HepG2 (cell line): ENCODE data around the gene GNAZ. TPM values are rescaled to one million over a fixed set of nuclear protein-coding genes. Genes with fewer than 3 reads are reported as not detected.

Experiments
- ATAC-seq: fragments of 200-7000 bp; cut with Tn5 transposase; 3 replicates; pipeline ENCODE4 v1.9.1; 2020; ENCODE audit warnings: mild to moderate bottlenecking, moderate library complexity
- BruUV-seq: library from RNA; stranded (reverse); fragments of 400-500 nt; replicated peaks from 2 replicates; lab custom pipeline; 2021; lab: Mats Ljungman, UMichigan
- CTCF ChIA-PET: fragments of 300-600 bp; formaldehyde crosslinking; extraction: SDS; loops from one replicate; lab custom pipeline; 2021; ENCODE audit warnings: low total read pairs, inconsistent platforms, low intra/inter-chr PET ratio; lab: Yijun Ruan, JAX
- POLR2A ChIA-PET: fragments of 350-600 bp; sonication (Branson Sonifier 250); formaldehyde crosslinking; loops from one replicate; lab custom pipeline; 2020; ENCODE audit warnings: antibody characterized with exemption, inconsistent platforms; lab: Yijun Ruan, JAX
- DNase-seq: peaks from one replicate; pipeline ENCODE4 v3.0.0-alpha.2; 2015; ENCODE audit warnings: low spot score
- FAIRE-seq: peaks from 3 replicates; lab custom pipeline; 2011; peaks lifted over from hg19 to GRCh38; lab: Jason Lieb, UNC
- H2AFZ ChIP-seq: one replicate; pipeline ENCODE4 v1.6.1; 2011; ENCODE audit warnings: low read length, inconsistent platforms
- H3K27ac ChIP-seq: fragments of 300-600 bp; 3 replicates; pipeline ENCODE4 v1.8.0; 2011; ENCODE audit warnings: mixed run types, mild to moderate bottlenecking, mixed read lengths, low read length, inconsistent platforms; ENCODE audit not compliant: insufficient read depth; ENCODE audit errors: extremely low read length
- H3K27me3 ChIP-seq, 2 experiments: fragments of 200-600 bp in 1 of 2; 2 replicates in 1 of 2; 3 replicates in 1 of 2; pipeline versions ENCODE4 v1.6.0 to v1.8.0; 2011; ENCODE audit warnings: low read length in 2 of 2, mild to moderate bottlenecking in 2 of 2, moderate library complexity in 2 of 2, inconsistent platforms in 1 of 2; ENCODE audit not compliant: insufficient read depth in 2 of 2, control insufficient read depth in 1 of 2
- H3K36me3 ChIP-seq, 2 experiments: fragments of 200-600 bp in 1 of 2; replicated peaks in 1 of 2; 2 replicates in 1 of 2; 3 replicates in 1 of 2; pipeline versions ENCODE4 v1.5.1 to v1.8.0; 2011; ENCODE audit warnings: low read length in 2 of 2, inconsistent platforms in 1 of 2; ENCODE audit not compliant: insufficient read depth in 2 of 2, control insufficient read depth in 1 of 2
- H3K4me1 ChIP-seq: 2 replicates; pipeline ENCODE4 v1.5.1; 2012; ENCODE audit warnings: low read length, inconsistent platforms; ENCODE audit not compliant: insufficient read depth
- H3K4me2 ChIP-seq: 2 replicates; pipeline ENCODE4 v1.6.0; 2011; ENCODE audit warnings: low read depth, low read length, inconsistent platforms
- H3K4me3 ChIP-seq, 3 experiments: fragments of 200-600 bp in 1 of 3; sonication (generic), shearing (Covaris generic) in 1 of 3; replicated peaks in 1 of 3; 2 replicates each; pipeline ENCODE4 v1.5.1; 2011 to 2016; ENCODE audit warnings: low read length in 3 of 3, inconsistent platforms in 2 of 3, low read depth in 2 of 3, mild to moderate bottlenecking in 2 of 3, control low read depth in 1 of 3, mixed read lengths in 1 of 3; ENCODE audit not compliant: insufficient read depth in 1 of 3
- H3K79me2 ChIP-seq: one replicate; pipeline ENCODE4 v1.6.1; 2011; ENCODE audit warnings: low read length, inconsistent platforms; ENCODE audit not compliant: insufficient read depth
- H3K9ac ChIP-seq: 2 replicates; pipeline ENCODE4 v1.6.0; 2011; ENCODE audit warnings: mild to moderate bottlenecking, low read depth, low read length, inconsistent platforms; ENCODE audit not compliant: insufficient read depth
- H3K9me3 ChIP-seq: 2 replicates; pipeline ENCODE4 v1.5.1; 2012; ENCODE audit warnings: mild to moderate bottlenecking, low read length
- H4K20me1 ChIP-seq: 2 replicates; pipeline ENCODE4 v1.6.0; 2011; ENCODE audit warnings: inconsistent platforms, mild to moderate bottlenecking, low read length, moderate library complexity; ENCODE audit not compliant: insufficient read depth
- AGO1 ChIP-seq: fragments of 200-400 bp; formaldehyde crosslinking; IDR thresholded peaks from 2 replicates; pipeline ENCODE4 v1.6.1; 2017; ENCODE audit warnings: mild to moderate bottlenecking, low read depth, low read length, moderate library complexity; ENCODE audit not compliant: poor library complexity, severe bottlenecking
- HNRNPL ChIP-seq: fragments of 200-400 bp; formaldehyde crosslinking; IDR thresholded peaks from 2 replicates; pipeline ENCODE4 v1.6.1; 2017; ENCODE audit warnings: mild to moderate bottlenecking, low read depth, low read length
- HOMEZ ChIP-seq: IDR thresholded peaks from 2 replicates; pipeline ENCODE4 v1.6.1; 2016; ENCODE audit warnings: low read depth
- NFE2L1 ChIP-seq: sonication (generic); formaldehyde crosslinking; IDR thresholded peaks from 2 replicates; pipeline ENCODE4 v1.4.0; 2020; ENCODE audit warnings: missing genetic modification reagents, mild to moderate bottlenecking, borderline replicate concordance
- POLR2AphosphoS5 ChIP-seq: IDR thresholded peaks from 2 replicates; pipeline ENCODE4 v1.6.1; 2012; ENCODE audit warnings: low read depth, low read length
- RAD21 ChIP-seq: fragments of 450-650 bp; formaldehyde crosslinking; IDR thresholded peaks from 2 replicates; pipeline ENCODE4 v1.5.0; 2020; ENCODE audit warnings: mild to moderate bottlenecking
- RFXAP ChIP-seq: sonication (generic); formaldehyde crosslinking; IDR thresholded peaks from 2 replicates; pipeline ENCODE4 v1.4.0; 2020; ENCODE audit warnings: missing genetic modification reagents, borderline replicate concordance
- ZBTB33 ChIP-seq: sonication (generic); formaldehyde crosslinking; IDR thresholded peaks from 2 replicates; pipeline ENCODE4 v1.4.0; 2020; ENCODE audit warnings: missing genetic modification reagents
- ZBTB38 ChIP-seq: sonication (generic); formaldehyde crosslinking; IDR thresholded peaks from 2 replicates; pipeline ENCODE4 v1.5.1; 2020; ENCODE audit warnings: mild to moderate bottlenecking, missing genetic modification reagents
- ZBTB44 ChIP-seq: sonication (generic); formaldehyde crosslinking; IDR thresholded peaks from 2 replicates; pipeline ENCODE4 v1.4.0; 2020; ENCODE audit warnings: missing genetic modification reagents
- ZNF451 ChIP-seq: sonication (generic); formaldehyde crosslinking; IDR thresholded peaks from 2 replicates; pipeline ENCODE4 v1.5.0; 2020; ENCODE audit warnings: mild to moderate bottlenecking, missing genetic modification reagents
- ZNF557 ChIP-seq: sonication (generic); formaldehyde crosslinking; IDR thresholded peaks from 2 replicates; pipeline ENCODE4 v1.4.0; 2020; ENCODE audit warnings: missing genetic modification reagents
- ZNF563 ChIP-seq: sonication (generic); formaldehyde crosslinking; IDR thresholded peaks from 2 replicates; pipeline ENCODE4 v1.8.0; 2022; ENCODE audit warnings: mild to moderate bottlenecking, moderate library complexity, missing genetic modification reagents
- ZNF687 ChIP-seq: sonication (generic); formaldehyde crosslinking; IDR thresholded peaks from 2 replicates; pipeline ENCODE4 v1.5.1; 2020; ENCODE audit warnings: mild to moderate bottlenecking, missing genetic modification reagents, moderate library complexity
- ZNF776 ChIP-seq: sonication (generic); formaldehyde crosslinking; IDR thresholded peaks from 2 replicates; pipeline ENCODE4 v1.4.0; 2020; ENCODE audit warnings: mild to moderate bottlenecking, missing genetic modification reagents
- ZNF883 ChIP-seq: sonication (generic); formaldehyde crosslinking; IDR thresholded peaks from 2 replicates; pipeline ENCODE4 v1.5.1; 2020; ENCODE audit warnings: mild to moderate bottlenecking, missing genetic modification reagents; ENCODE audit errors: not compliant biosample characterization
- WGBS: methylation state at CpG from one replicate; pipeline ENCODE4 v1.1.6; 2017; ENCODE audit warnings: low lambda C conversion rate; 5-methylcytosine and 5-hydroxymethylcytosine counted together
- in situ Hi-C: cut with HindIII; loops from 2 replicates; pipeline ENCODE4 v1.10.0; 2017; ENCODE audit warnings: low pct_unique_long_range_greater_than_20kb; ENCODE audit not compliant: extremely low pct_ligation_motif_present
- intact Hi-C: fragments of 100-400 bp; cut with micrococcal nuclease; formaldehyde crosslinking; loops from one replicate; pipeline ENCODE4 v1.10.0; 2022; ENCODE audit not compliant: unreplicated experiment
- polyA plus RNA-seq, 8 experiments: library from polyadenylated mRNA; depleted of rRNA in 3 of 8; stranded (reverse) in 7 of 8; unstranded in 1 of 8; fragments of >200 nt; fragmentation: Illumina TruSeq in 4 of 8; extraction: Trizol in 4 of 8; gene quantifications; 2 replicates each; pipeline versions ENCODE4 v1.2.1 to v1.2.3, GENCODE V29; 2011 to 2016; ENCODE audit warnings: low read depth in 4 of 8, missing spikeins in 1 of 8, mixed read lengths in 1 of 8; ENCODE audit not compliant: insufficient read depth in 1 of 8
- total RNA-seq, 5 experiments: library from RNA; depleted of rRNA; stranded (reverse); fragments of >200 nt; fragmentation: Illumina TruSeq; extraction: Trizol; gene quantifications; 2 replicates each; pipeline ENCODE4 v1.2.3, GENCODE V29; 2016; ENCODE audit warnings: low read depth in 1 of 5

The GNAZ gene
- total and polyA plus RNA-seq, 2 of the 13 experiments (the other 11 are each of a cell fraction or from before 2014, with no cell fraction given): 11.4 to 22.3 TPM

- CTCF ChIA-PET: no interaction called here
- TF ChIP-seq ZBTB38 (0 out of 2 replicates have a peak, but pooled peaks have one; percentile 30), NFE2L1 (CRISPR knock-in tag) (no peak), HOMEZ (CRISPR knock-in tag) (no peak), RFXAP (CRISPR knock-in tag) (no peak), ZBTB44 (no peak), ZNF451 (CRISPR knock-in tag) (no peak), ZNF776 (CRISPR knock-in tag) (no peak), RAD21 (CRISPR knock-in tag) (no peak), ZNF687 (CRISPR knock-in tag) (peak; percentile 43), AGO1 (no peak), HNRNPL (peak; percentile 86), ZNF557 (CRISPR knock-in tag) (no peak), ZNF883 (CRISPR knock-in tag) (no peak), ZNF563 (CRISPR knock-in tag) (no peak), POLR2AphosphoS5 (no peak), ZBTB33 (CRISPR knock-in tag) (peak; percentile 93)
Measured at GRCh38 chr22:23088199-23088604, 17.9 kb downstream of the GNAZ start.

More at GRCh38 chr22:23088199-23088604, 17.9 kb downstream of the GNAZ start:
- no peaks in the 10 kb centered on the region for H3K27me3 ChIP-seq
- H3K4me2 ChIP-seq: no peak overlapping the region
- peaks cover 3% of the 10 kb centered on the region in 2 experiments; a peak in 2 of 5 replicates for H3K36me3 ChIP-seq
- H2AFZ ChIP-seq: no peak overlapping the region
- FAIRE-seq: no peak
- peaks cover 6% of the 10 kb centered on the region for H3K79me2 ChIP-seq
- DNase-seq: no peak
- 87% methylated on average over 3 of the region's 8 CpGs for WGBS
- peaks cover 34% of the 10 kb centered on the region for H3K4me1 ChIP-seq
- H4K20me1 ChIP-seq: peaks cover 5% of the 10 kb centered on the region; the same call in 1 of the 2 replicates
- H3K4me3 ChIP-seq: no peak overlapping the region
- no peak overlapping the region for H3K9ac ChIP-seq
- intact Hi-C loops: no loop called here
- in situ Hi-C loops: no loop called here
- no peaks in the 10 kb centered on the region for H3K9me3 ChIP-seq
- BruUV-seq: no TSS peak
- no peak overlapping the region for H3K27ac ChIP-seq
- ATAC-seq: no peak
- POLR2A ChIA-PET: interaction anchor here (1.6 kb wide), 1 partner anchor 12 kb away, joined by 7 read pairs; no protein-coding TSS in a partner anchor
